Neuronal stem cell (in vitro differentiated cells): ENCODE results near the gene SULT1A4. TPM values are rescaled to one million over a fixed set of nuclear protein-coding genes. Genes with fewer than 3 reads are reported as not detected.
"Not testable (repeated sequence)": the region's sequence is repeated elsewhere in the genome, so short reads cannot be mapped to it uniquely, and the experiment has no call there.

Source experiments
- DNase-seq: peaks from one replicate; pipeline ENCODE4 v3.0.0-alpha.2; 2013; ENCODE audit warnings: low spot score
- H2AFZ ChIP-seq: one replicate; pipeline ENCODE4 v1.6.1; 2013; ENCODE audit warnings: mild to moderate bottlenecking, low read length, inconsistent platforms
- H2AK5ac ChIP-seq: 2 replicates; pipeline ENCODE4 v1.6.1; 2013; ENCODE audit warnings: low read depth, mild to moderate bottlenecking, inconsistent platforms, low read length, moderate library complexity, mixed read lengths
- H2BK120ac ChIP-seq: 2 replicates; pipeline ENCODE4 v1.6.1; 2013; ENCODE audit warnings: low read depth, mild to moderate bottlenecking, inconsistent platforms, low read length, moderate library complexity, mixed read lengths
- H2BK12ac ChIP-seq: one replicate; pipeline ENCODE4 v1.6.1; 2013; ENCODE audit warnings: low read length, inconsistent platforms
- H2BK15ac ChIP-seq: 2 replicates; pipeline ENCODE4 v1.6.1; 2013; ENCODE audit warnings: mild to moderate bottlenecking, low read length, inconsistent platforms, mixed read lengths
- H2BK5ac ChIP-seq: one replicate; pipeline ENCODE4 v1.6.1; 2013; ENCODE audit warnings: inconsistent platforms, mild to moderate bottlenecking, low read length, moderate library complexity
- H3K14ac ChIP-seq: one replicate; pipeline ENCODE4 v1.6.1; 2013; ENCODE audit warnings: low read length, inconsistent platforms
- H3K18ac ChIP-seq: 2 replicates; pipeline ENCODE4 v1.6.1; 2013; ENCODE audit warnings: low read length, inconsistent platforms
- H3K23ac ChIP-seq: 2 replicates; pipeline ENCODE4 v1.6.1; 2013; ENCODE audit warnings: low read depth, mild to moderate bottlenecking, mixed read lengths, low read length, inconsistent platforms; ENCODE audit not compliant: poor library complexity
- H3K27ac ChIP-seq: replicated peaks from 3 replicates; pipeline ENCODE4 v1.5.1; 2013; ENCODE audit warnings: low read length, inconsistent platforms
- H3K27me3 ChIP-seq, 3 experiments: 2 replicates each; pipeline ENCODE4 v1.6.1; 2013; ENCODE audit warnings: low read length in 3 of 3, mild to moderate bottlenecking in 2 of 3, inconsistent platforms in 1 of 3, low read depth in 1 of 3, mixed read lengths in 1 of 3, moderate library complexity in 1 of 3; ENCODE audit not compliant: control insufficient read depth in 3 of 3, insufficient read depth in 3 of 3
- H3K36me3 ChIP-seq, 2 donors: replicated peaks in 1 of 2; 2 replicates each; pipeline ENCODE4 v1.6.1; 2013; ENCODE audit warnings: low read length in 2 of 2; ENCODE audit not compliant: control insufficient read depth in 2 of 2, insufficient read depth in 2 of 2
- H3K4ac ChIP-seq: 2 replicates; pipeline ENCODE4 v1.6.1; 2013; ENCODE audit warnings: inconsistent platforms, mild to moderate bottlenecking, low read length, moderate library complexity
- H3K4me1 ChIP-seq, 2 donors: 1 replicate in 1 of 2; 2 replicates in 1 of 2; pipeline ENCODE4 v1.6.1; 2013; ENCODE audit warnings: low read length in 2 of 2, low read depth in 1 of 2; ENCODE audit not compliant: control insufficient read depth in 2 of 2, insufficient read depth in 1 of 2
- H3K4me2 ChIP-seq: one replicate; pipeline ENCODE4 v1.6.1; 2013; ENCODE audit warnings: mild to moderate bottlenecking, low read length, inconsistent platforms; ENCODE audit not compliant: insufficient read depth, poor library complexity, severe bottlenecking
- H3K4me3 ChIP-seq, 2 donors: 2 replicates each; pipeline ENCODE4 v1.5.1; 2013; ENCODE audit warnings: low read length in 2 of 2, mild to moderate bottlenecking in 2 of 2, inconsistent platforms in 1 of 2, moderate library complexity in 1 of 2
- H3K79me1 ChIP-seq: one replicate; pipeline ENCODE4 v1.6.1; 2013; ENCODE audit warnings: low read depth, mild to moderate bottlenecking, inconsistent platforms, low read length, moderate library complexity
- H3K9ac ChIP-seq: one replicate; pipeline ENCODE4 v1.6.1; 2013; ENCODE audit warnings: mild to moderate bottlenecking, low read depth, low read length, inconsistent platforms; ENCODE audit not compliant: poor library complexity
- H3K9me3 ChIP-seq, 2 donors: replicated peaks in 1 of 2; 2 replicates each; pipeline versions ENCODE3 to v1.6.1; 2013; ENCODE audit warnings: low read length in 2 of 2, mild to moderate bottlenecking in 2 of 2, inconsistent platforms in 1 of 2, low read depth in 1 of 2, mixed read lengths in 1 of 2, moderate library complexity in 1 of 2; ENCODE audit not compliant: control insufficient read depth in 2 of 2, insufficient read depth in 1 of 2
- H4K8ac ChIP-seq: one replicate; pipeline ENCODE4 v1.6.1; 2013; ENCODE audit warnings: low read depth, mild to moderate bottlenecking, inconsistent platforms, low read length, moderate library complexity
- H4K91ac ChIP-seq: one replicate; pipeline ENCODE4 v1.6.1; 2013; ENCODE audit warnings: low read length, low read depth, mild to moderate bottlenecking, inconsistent platforms; ENCODE audit not compliant: poor library complexity
- WGBS, 2 donors: extraction: QIAGEN DNeasy Blood & Tissue Kit; methylation state at CpG; one replicate each; pipeline ENCODE4 v1.1.7; 2013; ENCODE audit warnings: missing lambda C conversion rate in 2 of 2, mixed read lengths in 1 of 2; ENCODE audit not compliant: insufficient read length in 2 of 2, insufficient replicate concordance in 1 of 2; ENCODE audit errors: extremely low coverage in 2 of 2; 5-methylcytosine and 5-hydroxymethylcytosine counted together
- polyA plus RNA-seq, 2 experiments: library from polyadenylated mRNA; stranded (reverse); fragments of 200-250 nt; gene quantifications; one replicate each; pipeline ENCODE4 v1.2.3, GENCODE V29; 2013

SULT1A4 gene
- polyA plus RNA-seq (2013, experiment 1 of 2) = 3.8 TPM
- 3.5 TPM for polyA plus RNA-seq (2013, experiment 2 of 2)

- no CpG with 5 or more reads among the region's 13 CpGs for WGBS, 2 donors
- H3K18ac ChIP-seq, H3K27me3 ChIP-seq, H2BK15ac ChIP-seq, H3K36me3 ChIP-seq, H4K8ac ChIP-seq, H3K4me1 ChIP-seq, H3K14ac ChIP-seq, H2BK12ac ChIP-seq, H3K4me3 ChIP-seq, H3K23ac ChIP-seq, H3K9ac ChIP-seq, H3K79me1 ChIP-seq, H3K9me3 ChIP-seq, H3K27ac ChIP-seq, H2AK5ac ChIP-seq, DNase-seq, H3K4me2 ChIP-seq, H3K4ac ChIP-seq, H4K91ac ChIP-seq, H2BK5ac ChIP-seq, H2BK120ac ChIP-seq, H2AFZ ChIP-seq: not testable (repeated sequence)
These were observed at the start of gene SULT1A4 for GRCh38 chr16:29459706-29460646. Gene SULT1A4, plus strand, starts transcription at chr16:29459913. Its CDS starts 1,473 bp downstream, at chr16:29461386.

- not testable (repeated sequence) for H3K4me3 ChIP-seq, H3K23ac ChIP-seq, H3K27ac ChIP-seq, H2BK120ac ChIP-seq, H3K27me3 ChIP-seq, H3K36me3 ChIP-seq, H3K9me3 ChIP-seq, DNase-seq, H4K91ac ChIP-seq, H3K14ac ChIP-seq, H2BK5ac ChIP-seq, H3K4me2 ChIP-seq, H3K4ac ChIP-seq, H3K79me1 ChIP-seq, H2AFZ ChIP-seq, H2BK15ac ChIP-seq, H2BK12ac ChIP-seq, H3K9ac ChIP-seq, H3K18ac ChIP-seq, H3K4me1 ChIP-seq, H2AK5ac ChIP-seq, H4K8ac ChIP-seq
- no CpG with 5 or more reads among the region's 2 CpGs for WGBS, 2 donors
These were observed 36.1 kb upstream of the SULT1A4 start for GRCh38 chr16:29423587-29423986.

- not testable (repeated sequence) for H2BK12ac ChIP-seq, H3K14ac ChIP-seq, H3K9me3 ChIP-seq, H2BK5ac ChIP-seq, H2BK15ac ChIP-seq, H2AFZ ChIP-seq, H3K4me1 ChIP-seq, H4K8ac ChIP-seq, H4K91ac ChIP-seq, H3K27ac ChIP-seq, H3K36me3 ChIP-seq, H3K18ac ChIP-seq, H3K4ac ChIP-seq, H3K27me3 ChIP-seq, DNase-seq, H3K79me1 ChIP-seq, H3K4me2 ChIP-seq, H3K23ac ChIP-seq, H2BK120ac ChIP-seq, H3K9ac ChIP-seq, H2AK5ac ChIP-seq, H3K4me3 ChIP-seq
- no CpG with 5 or more reads among the region's 3 CpGs for WGBS, 2 donors
These were observed 34.3 kb upstream of the SULT1A4 start for GRCh38 chr16:29425390-29425789.

- H3K4me2 ChIP-seq, H3K79me1 ChIP-seq, H3K9me3 ChIP-seq, H3K23ac ChIP-seq, H2AFZ ChIP-seq, H3K9ac ChIP-seq, H4K8ac ChIP-seq, H3K18ac ChIP-seq, H3K27me3 ChIP-seq, DNase-seq, H2BK120ac ChIP-seq, H3K27ac ChIP-seq, H2BK12ac ChIP-seq, H4K91ac ChIP-seq, H2BK5ac ChIP-seq, H3K14ac ChIP-seq, H3K4me3 ChIP-seq, H2AK5ac ChIP-seq, H3K36me3 ChIP-seq, H2BK15ac ChIP-seq, H3K4me1 ChIP-seq, H3K4ac ChIP-seq: not testable (repeated sequence)
- no CpG with 5 or more reads among the region's 21 CpGs for WGBS, 2 donors
These were observed 6.0 kb upstream of the SULT1A4 start for GRCh38 chr16:29453754-29454153.
